Heart left ventricle (tissue), 13 donors: ENCODE results near the gene CST4.
"Not testable (repeated sequence)": the region's sequence is repeated elsewhere in the genome, so short reads cannot be mapped to it uniquely, and the experiment has no call there.

Source experiments
- CTCF ChIP-seq, 12 donors: fragments of 200-600 bp; sonication (generic) in 4 of 12; IDR thresholded peaks; one replicate each; pipeline versions ENCODE4 v1.5.0 to v1.8.0; 2018 to 2022; ENCODE audit warnings: antibody characterized with exemption in 12 of 12, mild to moderate bottlenecking in 5 of 12
- POLR2A ChIP-seq, 2 donors: fragments of 450-650 bp; IDR thresholded peaks; one replicate each; pipeline ENCODE4 v1.6.1; 2017; ENCODE audit warnings: antibody characterized with exemption in 2 of 2, mild to moderate bottlenecking in 2 of 2, moderate library complexity in 2 of 2
- donor health status: ischemic (EF 13 %, LVEDD 7.1; RV severe dilation, severe dysfunction).
- donor health status: DM: no; HTN: yes; CAD: no.
- donor health status: DM: no; HTN: no; CAD: no.
- donor health status: ischemic (EF 25% LVEDD 6.9; RV normal size, moderate dysfunction).
- donor health status: ischemic (EF 25% LVEDD 5.7; RV mildly dilated, moderate dysfunction).
- donor health status: ischemic (EF 35%, LVEDD 5.7; RV mildly dilated, moderate dysfunction).
- donor health status: nonischemic (EF 11% LVEDD 7.7; RV severe dilation, severe dysfunction).
- donor health status: DM: yes; HTN: yes; CAD: no.
- donor health status: PGD.
- donor health status: ischemic (EF 29% LVEDD 5.4; RV normal size, mild dysfunction).
- donor health status: nonischemic (EF 23%, LVEDD 6.1; RV moderate dilation, normal function).

- TF ChIP-seq CTCF, POLR2A (IDR thresholded peaks at IDR 0.05): not testable (repeated sequence)
These were observed 45.6 kb upstream of the CST4 start for GRCh38 chr20:23734440-23734839.
